ENCODE data around the gene AVPR2.

AVPR2 gene

DNA sequence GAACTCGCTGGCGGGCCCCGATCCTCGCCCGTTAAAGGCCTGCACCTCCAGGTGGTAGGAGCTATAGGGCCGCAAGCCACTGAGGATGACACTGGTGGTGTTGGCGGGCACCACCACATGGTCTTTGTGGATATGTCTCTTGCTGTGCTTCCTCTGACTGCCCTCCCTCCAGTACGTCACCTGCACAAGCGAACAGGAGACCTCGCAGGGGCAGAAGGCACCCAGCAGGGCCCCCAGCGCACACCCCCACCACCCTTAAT is 39.2 kb upstream of the AVPR2 start (continued):
- TF ChIP-seq, protein P1, sequence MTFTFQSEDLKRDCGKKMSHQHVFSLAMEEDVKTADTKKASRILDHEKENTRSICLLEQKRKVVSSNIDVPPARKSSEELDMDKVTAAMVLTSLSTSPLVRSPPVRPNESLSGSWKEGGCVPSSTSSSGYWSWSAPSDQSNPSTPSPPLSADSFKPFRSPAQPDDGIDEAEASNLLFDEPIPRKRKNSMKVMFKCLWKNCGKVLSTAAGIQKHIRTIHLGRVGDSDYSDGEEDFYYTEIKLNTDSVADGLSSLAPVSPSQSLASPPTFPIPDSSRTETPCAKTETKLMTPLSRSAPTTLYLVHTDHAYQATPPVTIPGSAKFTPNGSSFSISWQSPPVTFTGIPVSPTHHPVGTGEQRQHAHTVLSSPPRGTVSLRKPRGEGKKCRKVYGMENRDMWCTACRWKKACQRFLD (tag by site-specific recombination; IDR thresholded peaks at IDR 0.05): no peak
- TF ChIP-seq, protein P2, sequence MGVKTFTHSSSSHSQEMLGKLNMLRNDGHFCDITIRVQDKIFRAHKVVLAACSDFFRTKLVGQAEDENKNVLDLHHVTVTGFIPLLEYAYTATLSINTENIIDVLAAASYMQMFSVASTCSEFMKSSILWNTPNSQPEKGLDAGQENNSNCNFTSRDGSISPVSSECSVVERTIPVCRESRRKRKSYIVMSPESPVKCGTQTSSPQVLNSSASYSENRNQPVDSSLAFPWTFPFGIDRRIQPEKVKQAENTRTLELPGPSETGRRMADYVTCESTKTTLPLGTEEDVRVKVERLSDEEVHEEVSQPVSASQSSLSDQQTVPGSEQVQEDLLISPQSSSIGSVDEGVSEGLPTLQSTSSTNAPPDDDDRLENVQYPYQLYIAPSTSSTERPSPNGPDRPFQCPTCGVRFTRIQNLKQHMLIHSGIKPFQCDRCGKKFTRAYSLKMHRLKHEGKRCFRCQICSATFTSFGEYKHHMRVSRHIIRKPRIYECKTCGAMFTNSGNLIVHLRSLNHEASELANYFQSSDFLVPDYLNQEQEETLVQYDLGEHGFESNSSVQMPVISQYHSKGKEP (tag by site-specific recombination; IDR thresholded peaks at IDR 0.05): no peak
- TF ChIP-seq ZNF10 (tag by site-specific recombination; IDR thresholded peaks at IDR 0.05): no peak

DNA sequence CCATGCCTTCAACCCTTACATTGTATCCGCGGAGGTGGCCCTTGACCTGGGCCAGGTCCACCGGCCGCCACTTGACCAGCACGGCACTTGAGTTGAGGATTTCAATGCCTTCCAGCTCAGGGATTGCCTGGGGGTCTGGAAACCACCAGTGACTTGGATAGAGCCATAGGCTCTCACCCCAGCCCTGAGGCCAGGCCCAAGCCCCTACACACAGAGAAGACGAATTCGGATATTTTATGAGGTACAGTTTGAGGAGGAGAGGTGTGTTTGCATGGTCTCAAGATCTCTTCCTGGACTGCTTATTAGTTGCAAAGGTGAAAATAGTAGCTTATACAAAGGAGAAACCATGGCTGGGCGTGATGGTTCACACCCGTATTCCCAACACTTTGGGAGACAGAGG is 38.8 kb upstream of the AVPR2 start:
- H3K4me1 ChIP-seq (ENCODE audit: control insufficient read depth, insufficient read depth, low read length): no peaks in the 10 kb centered on the region
- no peaks in the 10 kb centered on the region for H3K9me3 ChIP-seq (ENCODE audit: control insufficient read depth, insufficient read depth, low read depth, low read length)
- POLR2A ChIA-PET: no interaction called here
- H3K4me3 ChIP-seq (ENCODE audit: low read depth, low read length): no peak overlapping the region
- no peak overlapping the region for H3K27ac ChIP-seq (ENCODE audit: extremely low read depth, low read depth, low read length)
- TF ChIP-seq ZNF670 (tag by site-specific recombination; IDR thresholded peaks at IDR 0.05; ENCODE audit: low read depth): no peak
- TF ChIP-seq, protein P3, sequence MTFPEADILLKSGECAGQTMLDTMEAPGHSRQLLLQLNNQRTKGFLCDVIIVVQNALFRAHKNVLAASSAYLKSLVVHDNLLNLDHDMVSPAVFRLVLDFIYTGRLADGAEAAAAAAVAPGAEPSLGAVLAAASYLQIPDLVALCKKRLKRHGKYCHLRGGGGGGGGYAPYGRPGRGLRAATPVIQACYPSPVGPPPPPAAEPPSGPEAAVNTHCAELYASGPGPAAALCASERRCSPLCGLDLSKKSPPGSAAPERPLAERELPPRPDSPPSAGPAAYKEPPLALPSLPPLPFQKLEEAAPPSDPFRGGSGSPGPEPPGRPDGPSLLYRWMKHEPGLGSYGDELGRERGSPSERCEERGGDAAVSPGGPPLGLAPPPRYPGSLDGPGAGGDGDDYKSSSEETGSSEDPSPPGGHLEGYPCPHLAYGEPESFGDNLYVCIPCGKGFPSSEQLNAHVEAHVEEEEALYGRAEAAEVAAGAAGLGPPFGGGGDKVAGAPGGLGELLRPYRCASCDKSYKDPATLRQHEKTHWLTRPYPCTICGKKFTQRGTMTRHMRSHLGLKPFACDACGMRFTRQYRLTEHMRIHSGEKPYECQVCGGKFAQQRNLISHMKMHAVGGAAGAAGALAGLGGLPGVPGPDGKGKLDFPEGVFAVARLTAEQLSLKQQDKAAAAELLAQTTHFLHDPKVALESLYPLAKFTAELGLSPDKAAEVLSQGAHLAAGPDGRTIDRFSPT (tag by site-specific recombination; IDR thresholded peaks at IDR 0.05): no peak
- TF ChIP-seq ZNF248 (tag by site-specific recombination; IDR thresholded peaks at IDR 0.05): no peak
- TF ChIP-seq KLF7 (tag by site-specific recombination; IDR thresholded peaks at IDR 0.05; ENCODE audit: borderline replicate concordance): no peak
- no peak for TF ChIP-seq ZNF555 (tag by site-specific recombination; conservative IDR thresholded peaks at IDR 0.05)
- TF ChIP-seq ZNF473 (tag by site-specific recombination; IDR thresholded peaks at IDR 0.05): no peak
- no peak for TF ChIP-seq SCRT1 (tag by site-specific recombination; IDR thresholded peaks at IDR 0.05; ENCODE audit: borderline replicate concordance)
- no peak for TF ChIP-seq ZNF530 (tag by site-specific recombination; IDR thresholded peaks at IDR 0.05; ENCODE audit: low read depth)
- TF ChIP-seq ZNF514 (tag by site-specific recombination; IDR thresholded peaks at IDR 0.05): no peak
- no peak for TF ChIP-seq ZNF626 (tag by site-specific recombination; IDR thresholded peaks at IDR 0.05)
- no peak for TF ChIP-seq KLF8 (tag by site-specific recombination; IDR thresholded peaks at IDR 0.05)
- no peak for TF ChIP-seq KLF9 (tag by site-specific recombination; IDR thresholded peaks at IDR 0.05; ENCODE audit: low read depth)
- TF ChIP-seq, protein P4, sequence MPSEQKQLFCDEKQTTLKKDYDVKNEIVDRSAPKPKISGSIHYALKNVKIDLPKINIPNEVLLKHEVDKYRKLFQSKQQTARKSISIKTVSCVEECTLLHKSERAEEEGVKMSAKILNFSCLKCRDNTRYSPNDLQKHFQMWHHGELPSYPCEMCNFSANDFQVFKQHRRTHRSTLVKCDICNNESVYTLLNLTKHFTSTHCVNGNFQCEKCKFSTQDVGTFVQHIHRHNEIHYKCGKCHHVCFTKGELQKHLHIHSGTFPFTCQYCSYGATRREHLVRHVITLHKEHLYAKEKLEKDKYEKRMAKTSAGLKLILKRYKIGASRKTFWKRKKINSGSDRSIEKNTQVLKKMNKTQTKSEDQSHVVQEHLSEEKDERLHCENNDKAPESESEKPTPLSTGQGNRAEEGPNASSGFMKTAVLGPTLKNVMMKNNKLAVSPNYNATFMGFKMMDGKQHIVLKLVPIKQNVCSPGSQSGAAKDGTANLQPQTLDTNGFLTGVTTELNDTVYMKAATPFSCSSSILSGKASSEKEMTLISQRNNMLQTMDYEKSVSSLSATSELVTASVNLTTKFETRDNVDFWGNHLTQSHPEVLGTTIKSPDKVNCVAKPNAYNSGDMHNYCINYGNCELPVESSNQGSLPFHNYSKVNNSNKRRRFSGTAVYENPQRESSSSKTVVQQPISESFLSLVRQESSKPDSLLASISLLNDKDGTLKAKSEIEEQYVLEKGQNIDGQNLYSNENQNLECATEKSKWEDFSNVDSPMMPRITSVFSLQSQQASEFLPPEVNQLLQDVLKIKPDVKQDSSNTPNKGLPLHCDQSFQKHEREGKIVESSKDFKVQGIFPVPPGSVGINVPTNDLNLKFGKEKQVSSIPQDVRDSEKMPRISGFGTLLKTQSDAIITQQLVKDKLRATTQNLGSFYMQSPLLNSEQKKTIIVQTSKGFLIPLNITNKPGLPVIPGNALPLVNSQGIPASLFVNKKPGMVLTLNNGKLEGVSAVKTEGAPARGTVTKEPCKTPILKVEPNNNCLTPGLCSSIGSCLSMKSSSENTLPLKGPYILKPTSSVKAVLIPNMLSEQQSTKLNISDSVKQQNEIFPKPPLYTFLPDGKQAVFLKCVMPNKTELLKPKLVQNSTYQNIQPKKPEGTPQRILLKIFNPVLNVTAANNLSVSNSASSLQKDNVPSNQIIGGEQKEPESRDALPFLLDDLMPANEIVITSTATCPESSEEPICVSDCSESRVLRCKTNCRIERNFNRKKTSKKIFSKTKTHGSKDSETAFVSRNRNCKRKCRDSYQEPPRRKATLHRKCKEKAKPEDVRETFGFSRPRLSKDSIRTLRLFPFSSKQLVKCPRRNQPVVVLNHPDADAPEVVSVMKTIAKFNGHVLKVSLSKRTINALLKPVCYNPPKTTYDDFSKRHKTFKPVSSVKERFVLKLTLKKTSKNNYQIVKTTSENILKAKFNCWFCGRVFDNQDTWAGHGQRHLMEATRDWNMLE (tag by site-specific recombination; conservative IDR thresholded peaks at IDR 0.05; ENCODE audit: low read depth): no peak
- TF ChIP-seq, protein P1 (tag by site-specific recombination; IDR thresholded peaks at IDR 0.05): no peak
- no peak for TF ChIP-seq ZNF157 (tag by site-specific recombination; IDR thresholded peaks at IDR 0.05)
- no peak for TF ChIP-seq ZFHX2 (tag by site-specific recombination; conservative IDR thresholded peaks at IDR 0.05)
- TF ChIP-seq SALL2 (tag by site-specific recombination; IDR thresholded peaks at IDR 0.05; ENCODE audit: borderline replicate concordance): no peak
- no peak for TF ChIP-seq ZNF585B (tag by site-specific recombination; IDR thresholded peaks at IDR 0.05)
- no peak for TF ChIP-seq MYNN (tag by site-specific recombination; IDR thresholded peaks at IDR 0.05; ENCODE audit: borderline replicate concordance)
- TF ChIP-seq, protein P5, sequence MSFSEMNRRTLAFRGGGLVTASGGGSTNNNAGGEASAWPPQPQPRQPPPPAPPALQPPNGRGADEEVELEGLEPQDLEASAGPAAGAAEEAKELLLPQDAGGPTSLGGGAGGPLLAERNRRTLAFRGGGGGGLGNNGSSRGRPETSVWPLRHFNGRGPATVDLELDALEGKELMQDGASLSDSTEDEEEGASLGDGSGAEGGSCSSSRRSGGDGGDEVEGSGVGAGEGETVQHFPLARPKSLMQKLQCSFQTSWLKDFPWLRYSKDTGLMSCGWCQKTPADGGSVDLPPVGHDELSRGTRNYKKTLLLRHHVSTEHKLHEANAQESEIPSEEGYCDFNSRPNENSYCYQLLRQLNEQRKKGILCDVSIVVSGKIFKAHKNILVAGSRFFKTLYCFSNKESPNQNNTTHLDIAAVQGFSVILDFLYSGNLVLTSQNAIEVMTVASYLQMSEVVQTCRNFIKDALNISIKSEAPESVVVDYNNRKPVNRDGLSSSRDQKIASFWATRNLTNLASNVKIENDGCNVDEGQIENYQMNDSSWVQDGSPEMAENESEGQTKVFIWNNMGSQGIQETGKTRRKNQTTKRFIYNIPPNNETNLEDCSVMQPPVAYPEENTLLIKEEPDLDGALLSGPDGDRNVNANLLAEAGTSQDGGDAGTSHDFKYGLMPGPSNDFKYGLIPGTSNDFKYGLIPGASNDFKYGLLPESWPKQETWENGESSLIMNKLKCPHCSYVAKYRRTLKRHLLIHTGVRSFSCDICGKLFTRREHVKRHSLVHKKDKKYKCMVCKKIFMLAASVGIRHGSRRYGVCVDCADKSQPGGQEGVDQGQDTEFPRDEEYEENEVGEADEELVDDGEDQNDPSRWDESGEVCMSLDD (tag by site-specific recombination; IDR thresholded peaks at IDR 0.05): no peak
- H3K36me3 ChIP-seq (ENCODE audit: control insufficient read depth in 2 of 2, insufficient read depth in 1 of 2, low read length in 2 of 2): no peaks in the 10 kb centered on the region
- CTCF ChIA-PET: no interaction called here
